GM12864 (cell line): ENCODE measurements around the gene MAD1L1.
A peak's percentile ranks its signal among the peaks of the same experiment; 100 is the strongest.

Experiments
- DNase-seq: peaks from one replicate; pipeline ENCODE4 v3.0.0-alpha.2; 2011; ENCODE audit warnings: low read depth
- H3K4me3 ChIP-seq: 2 replicates; pipeline ENCODE4 v1.5.1; 2011; ENCODE audit warnings: mild to moderate bottlenecking, low read depth, low read length, control low read depth
- CTCF ChIP-seq: IDR thresholded peaks from 2 replicates; pipeline ENCODE4 v1.5.1; 2011; ENCODE audit warnings: low read depth, mild to moderate bottlenecking, moderate library complexity, low read length, control low read depth, inconsistent platforms; ENCODE audit errors: missing control alignments

MAD1L1 gene

GRCh38 chr7:2232766-2233520 lies at the start of gene MAD1L1:
TSS of gene MAD1L1 (minus strand) at chr7:2232945. CDS start at chr7:2230133, 2,812 bp downstream.
- peak; percentile 59 for DNase-seq
- TF ChIP-seq CTCF = no peak
- peak within 1 kb of the TSS; percentile 79 for H3K4me3 ChIP-seq

GRCh38 chr7:2282185-2282751 lies 49.5 kb upstream of the MAD1L1 start:
- H3K4me3 ChIP-seq = no peak overlapping the region
- no peak for DNase-seq
- TF ChIP-seq CTCF = no peak

GRCh38 chr7:2281541-2281940 lies 48.8 kb upstream of the MAD1L1 start:
- no peak for DNase-seq
- TF ChIP-seq CTCF = no peak
- no peak overlapping the region for H3K4me3 ChIP-seq

- TF ChIP-seq CTCF = no peak
- H3K4me3 ChIP-seq = no peak overlapping the region
- no peak for DNase-seq
Measured at GRCh38 chr7:2280424-2280823, 47.7 kb upstream of the MAD1L1 start.

- no peak for TF ChIP-seq CTCF
- H3K4me3 ChIP-seq = no peak overlapping the region
- DNase-seq = no peak
Measured at GRCh38 chr7:2279896-2280295, 47.2 kb upstream of the MAD1L1 start.

GRCh38 chr7:2278026-2278425 lies 45.3 kb upstream of the MAD1L1 start:
- TF ChIP-seq CTCF = no peak
- H3K4me3 ChIP-seq = no peak overlapping the region
- no peak for DNase-seq

GRCh38 chr7:2276107-2276506 lies 43.4 kb upstream of the MAD1L1 start:
- H3K4me3 ChIP-seq = no peak overlapping the region
- no peak for TF ChIP-seq CTCF
- DNase-seq = no peak
